ENCODE data around the gene MCRIP2. TPM values are rescaled to one million over a fixed set of nuclear protein-coding genes. Genes with fewer than 3 reads are reported as not detected.

The MCRIP2 gene
- total and polyA plus RNA-seq, 4 donors = 16.3 to 97.3 (median 61.4) TPM

DNA sequence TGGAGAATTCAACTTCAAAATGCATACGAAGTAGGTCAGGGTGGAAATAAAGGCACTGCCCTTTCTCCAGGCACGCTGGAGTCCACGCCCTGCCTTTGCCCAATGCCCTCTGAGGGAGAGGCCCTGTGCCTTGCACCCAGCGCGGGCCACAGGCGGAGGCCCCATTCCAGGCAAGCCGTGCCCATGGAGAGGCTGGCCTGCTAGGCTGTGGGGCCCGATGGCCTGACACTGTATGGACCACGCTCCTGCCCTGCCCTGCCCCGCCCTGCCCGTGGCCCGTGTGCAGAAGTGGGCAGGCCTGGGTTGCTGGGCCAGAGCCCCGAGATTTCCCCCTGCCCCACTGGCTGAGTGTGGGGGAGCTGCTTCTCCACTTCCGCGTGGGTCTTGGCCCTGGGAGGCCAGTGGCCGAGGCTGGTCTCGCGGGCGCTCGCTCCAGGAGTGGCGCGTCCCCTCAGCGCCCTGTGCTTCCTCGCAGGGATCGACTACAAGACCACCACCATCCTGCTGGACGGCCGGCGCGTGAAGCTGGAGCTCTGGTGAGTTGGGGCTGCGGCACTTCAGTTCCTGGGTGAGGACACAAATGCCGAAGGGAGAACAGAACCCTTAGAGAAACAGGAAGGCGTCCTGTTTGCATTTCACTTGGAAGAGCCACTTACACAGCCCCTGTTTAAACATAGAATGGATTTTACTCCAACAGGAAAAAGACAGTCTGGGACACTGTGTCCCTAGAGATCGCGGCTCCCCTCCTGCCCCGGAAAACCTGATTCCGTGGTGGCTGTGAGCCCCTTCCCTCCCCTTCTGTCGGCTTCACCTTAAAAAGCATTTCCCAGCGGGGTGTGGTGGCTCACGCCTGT lies 24.7 kb upstream of the MCRIP2 start:
- H3K36me3 ChIP-seq (ENCODE audit: control insufficient read depth in 4 of 4, insufficient read depth in 3 of 4, low read depth in 1 of 4, low read length in 3 of 4) = peaks cover 0 to 8% (median 3%) of the 10 kb centered on the region in 4 donors
- peaks cover 0 to 18% (median 9%) of the 10 kb centered on the region in 4 donors for H3K4me1 ChIP-seq (ENCODE audit: control insufficient read depth in 4 of 4, insufficient read depth in 4 of 4, low read length in 3 of 4)
- no peaks in the 10 kb centered on the region for H3K9me3 ChIP-seq (ENCODE audit: control insufficient read depth in 4 of 4, low read length in 3 of 4)
- H3K9ac ChIP-seq (ENCODE audit: low read depth in 1 of 2, low read length in 2 of 2) = no peak overlapping the region
- no peak overlapping the region for H3K4me3 ChIP-seq (ENCODE audit: low read depth in 1 of 3, low read length in 3 of 3)
- H3K27me3 ChIP-seq (ENCODE audit: control insufficient read depth in 4 of 4, insufficient read depth in 4 of 4, low read length in 3 of 4) = no peaks in the 10 kb centered on the region
- WGBS = 90% methylated on average over 39 of the region's 39 CpGs
- DNase-seq (ENCODE audit: low spot score) = no peak
- TF ChIP-seq, protein P1, sequence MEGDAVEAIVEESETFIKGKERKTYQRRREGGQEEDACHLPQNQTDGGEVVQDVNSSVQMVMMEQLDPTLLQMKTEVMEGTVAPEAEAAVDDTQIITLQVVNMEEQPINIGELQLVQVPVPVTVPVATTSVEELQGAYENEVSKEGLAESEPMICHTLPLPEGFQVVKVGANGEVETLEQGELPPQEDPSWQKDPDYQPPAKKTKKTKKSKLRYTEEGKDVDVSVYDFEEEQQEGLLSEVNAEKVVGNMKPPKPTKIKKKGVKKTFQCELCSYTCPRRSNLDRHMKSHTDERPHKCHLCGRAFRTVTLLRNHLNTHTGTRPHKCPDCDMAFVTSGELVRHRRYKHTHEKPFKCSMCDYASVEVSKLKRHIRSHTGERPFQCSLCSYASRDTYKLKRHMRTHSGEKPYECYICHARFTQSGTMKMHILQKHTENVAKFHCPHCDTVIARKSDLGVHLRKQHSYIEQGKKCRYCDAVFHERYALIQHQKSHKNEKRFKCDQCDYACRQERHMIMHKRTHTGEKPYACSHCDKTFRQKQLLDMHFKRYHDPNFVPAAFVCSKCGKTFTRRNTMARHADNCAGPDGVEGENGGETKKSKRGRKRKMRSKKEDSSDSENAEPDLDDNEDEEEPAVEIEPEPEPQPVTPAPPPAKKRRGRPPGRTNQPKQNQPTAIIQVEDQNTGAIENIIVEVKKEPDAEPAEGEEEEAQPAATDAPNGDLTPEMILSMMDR (IDR thresholded peaks at IDR 0.05; ENCODE audit: low read depth, low read length, missing input control) = no peak
- no peak for TF ChIP-seq RAD21 (IDR thresholded peaks at IDR 0.05)
- no peak for TF ChIP-seq SP1 (IDR thresholded peaks at IDR 0.05)
- no peak for TF ChIP-seq HNF4G (IDR thresholded peaks at IDR 0.05)
- TF ChIP-seq, protein P2, sequence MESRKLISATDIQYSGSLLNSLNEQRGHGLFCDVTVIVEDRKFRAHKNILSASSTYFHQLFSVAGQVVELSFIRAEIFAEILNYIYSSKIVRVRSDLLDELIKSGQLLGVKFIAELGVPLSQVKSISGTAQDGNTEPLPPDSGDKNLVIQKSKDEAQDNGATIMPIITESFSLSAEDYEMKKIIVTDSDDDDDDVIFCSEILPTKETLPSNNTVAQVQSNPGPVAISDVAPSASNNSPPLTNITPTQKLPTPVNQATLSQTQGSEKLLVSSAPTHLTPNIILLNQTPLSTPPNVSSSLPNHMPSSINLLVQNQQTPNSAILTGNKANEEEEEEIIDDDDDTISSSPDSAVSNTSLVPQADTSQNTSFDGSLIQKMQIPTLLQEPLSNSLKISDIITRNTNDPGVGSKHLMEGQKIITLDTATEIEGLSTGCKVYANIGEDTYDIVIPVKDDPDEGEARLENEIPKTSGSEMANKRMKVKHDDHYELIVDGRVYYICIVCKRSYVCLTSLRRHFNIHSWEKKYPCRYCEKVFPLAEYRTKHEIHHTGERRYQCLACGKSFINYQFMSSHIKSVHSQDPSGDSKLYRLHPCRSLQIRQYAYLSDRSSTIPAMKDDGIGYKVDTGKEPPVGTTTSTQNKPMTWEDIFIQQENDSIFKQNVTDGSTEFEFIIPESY (IDR thresholded peaks at IDR 0.05) = no peak
- TF ChIP-seq EGR1 (IDR thresholded peaks at IDR 0.05; ENCODE audit: low read depth in 2 of 2) = no peak
- no peak for TF ChIP-seq RXRA (IDR thresholded peaks at IDR 0.05)
- no peak for TF ChIP-seq FOXA2 (IDR thresholded peaks at IDR 0.05)
- TF ChIP-seq YY1 (IDR thresholded peaks at IDR 0.05) = no peak
- TF ChIP-seq HNF4A (conservative IDR thresholded peaks at IDR 0.05) = no peak
- H3K27ac ChIP-seq (ENCODE audit: low read depth in 1 of 2, low read length in 2 of 2) = no peak overlapping the region

DNA sequence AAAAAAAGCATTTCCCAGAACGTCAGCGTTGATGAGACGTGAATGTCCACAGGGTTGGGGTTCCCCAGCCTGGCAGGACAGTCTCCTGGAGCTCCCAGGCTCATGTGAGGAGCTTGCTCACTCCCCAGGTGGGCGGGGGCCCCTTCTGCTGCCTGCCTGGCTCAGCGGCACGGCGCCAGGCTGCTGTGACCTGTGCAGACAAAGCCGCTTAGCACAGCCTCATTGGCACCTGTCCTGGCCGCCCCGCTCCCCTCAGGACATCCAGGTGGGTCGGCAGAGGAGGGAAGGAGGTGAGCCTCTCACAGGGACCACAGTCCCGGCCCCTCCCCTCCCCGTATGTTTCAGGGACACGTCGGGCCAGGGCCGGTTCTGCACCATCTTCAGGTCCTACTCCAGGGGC lies 23.8 kb upstream of the MCRIP2 start:
- 95% methylated on average over 16 of the region's 16 CpGs for WGBS
- no peak overlapping the region for H3K27ac ChIP-seq (ENCODE audit: low read depth in 1 of 2, low read length in 2 of 2)
- no peak for TF ChIP-seq EGR1 (IDR thresholded peaks at IDR 0.05; ENCODE audit: low read depth in 2 of 2)
- TF ChIP-seq RXRA (IDR thresholded peaks at IDR 0.05) = no peak
- TF ChIP-seq, protein P3, sequence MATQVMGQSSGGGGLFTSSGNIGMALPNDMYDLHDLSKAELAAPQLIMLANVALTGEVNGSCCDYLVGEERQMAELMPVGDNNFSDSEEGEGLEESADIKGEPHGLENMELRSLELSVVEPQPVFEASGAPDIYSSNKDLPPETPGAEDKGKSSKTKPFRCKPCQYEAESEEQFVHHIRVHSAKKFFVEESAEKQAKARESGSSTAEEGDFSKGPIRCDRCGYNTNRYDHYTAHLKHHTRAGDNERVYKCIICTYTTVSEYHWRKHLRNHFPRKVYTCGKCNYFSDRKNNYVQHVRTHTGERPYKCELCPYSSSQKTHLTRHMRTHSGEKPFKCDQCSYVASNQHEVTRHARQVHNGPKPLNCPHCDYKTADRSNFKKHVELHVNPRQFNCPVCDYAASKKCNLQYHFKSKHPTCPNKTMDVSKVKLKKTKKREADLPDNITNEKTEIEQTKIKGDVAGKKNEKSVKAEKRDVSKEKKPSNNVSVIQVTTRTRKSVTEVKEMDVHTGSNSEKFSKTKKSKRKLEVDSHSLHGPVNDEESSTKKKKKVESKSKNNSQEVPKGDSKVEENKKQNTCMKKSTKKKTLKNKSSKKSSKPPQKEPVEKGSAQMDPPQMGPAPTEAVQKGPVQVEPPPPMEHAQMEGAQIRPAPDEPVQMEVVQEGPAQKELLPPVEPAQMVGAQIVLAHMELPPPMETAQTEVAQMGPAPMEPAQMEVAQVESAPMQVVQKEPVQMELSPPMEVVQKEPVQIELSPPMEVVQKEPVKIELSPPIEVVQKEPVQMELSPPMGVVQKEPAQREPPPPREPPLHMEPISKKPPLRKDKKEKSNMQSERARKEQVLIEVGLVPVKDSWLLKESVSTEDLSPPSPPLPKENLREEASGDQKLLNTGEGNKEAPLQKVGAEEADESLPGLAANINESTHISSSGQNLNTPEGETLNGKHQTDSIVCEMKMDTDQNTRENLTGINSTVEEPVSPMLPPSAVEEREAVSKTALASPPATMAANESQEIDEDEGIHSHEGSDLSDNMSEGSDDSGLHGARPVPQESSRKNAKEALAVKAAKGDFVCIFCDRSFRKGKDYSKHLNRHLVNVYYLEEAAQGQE (IDR thresholded peaks at IDR 0.05) = no peak
- TF ChIP-seq HNF4A (conservative IDR thresholded peaks at IDR 0.05) = no peak
- no peak for TF ChIP-seq FOXA2 (IDR thresholded peaks at IDR 0.05)
- TF ChIP-seq, protein P4, sequence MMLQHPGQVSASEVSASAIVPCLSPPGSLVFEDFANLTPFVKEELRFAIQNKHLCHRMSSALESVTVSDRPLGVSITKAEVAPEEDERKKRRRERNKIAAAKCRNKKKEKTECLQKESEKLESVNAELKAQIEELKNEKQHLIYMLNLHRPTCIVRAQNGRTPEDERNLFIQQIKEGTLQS (IDR thresholded peaks at IDR 0.05) = no peak
- no peak for TF ChIP-seq SP1 (IDR thresholded peaks at IDR 0.05)
- TF ChIP-seq YY1 (IDR thresholded peaks at IDR 0.05) = no peak
- no peak for TF ChIP-seq GABPA (IDR thresholded peaks at IDR 0.05 in 1 of 2, conservative IDR thresholded peaks at IDR 0.05 in 1 of 2)
- TF ChIP-seq, protein P2 (IDR thresholded peaks at IDR 0.05) = no peak
- no peak for TF ChIP-seq JUND (IDR thresholded peaks at IDR 0.05)
- TF ChIP-seq, protein P5, sequence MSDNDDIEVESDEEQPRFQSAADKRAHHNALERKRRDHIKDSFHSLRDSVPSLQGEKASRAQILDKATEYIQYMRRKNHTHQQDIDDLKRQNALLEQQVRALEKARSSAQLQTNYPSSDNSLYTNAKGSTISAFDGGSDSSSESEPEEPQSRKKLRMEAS (IDR thresholded peaks at IDR 0.05) = no peak
- no peak overlapping the region for H3K9ac ChIP-seq (ENCODE audit: low read depth in 1 of 2, low read length in 2 of 2)
- no peak for DNase-seq (ENCODE audit: low spot score)
- peaks cover 0 to 8% (median 3%) of the 10 kb centered on the region in 4 donors for H3K36me3 ChIP-seq (ENCODE audit: control insufficient read depth in 4 of 4, insufficient read depth in 3 of 4, low read depth in 1 of 4, low read length in 3 of 4)
- H3K9me3 ChIP-seq (ENCODE audit: control insufficient read depth in 4 of 4, low read length in 3 of 4) = no peaks in the 10 kb centered on the region
- peaks cover 0 to 18% (median 9%) of the 10 kb centered on the region in 4 donors for H3K4me1 ChIP-seq (ENCODE audit: control insufficient read depth in 4 of 4, insufficient read depth in 4 of 4, low read length in 3 of 4)
- no peak overlapping the region for H3K4me3 ChIP-seq (ENCODE audit: low read depth in 1 of 3, low read length in 3 of 3)
- no peaks in the 10 kb centered on the region for H3K27me3 ChIP-seq (ENCODE audit: control insufficient read depth in 4 of 4, insufficient read depth in 4 of 4, low read length in 3 of 4)
